PC-3 (cell line): ENCODE results near the gene ZNF710. TPM values are rescaled to one million over a fixed set of nuclear protein-coding genes. Genes with fewer than 3 reads are reported as not detected.

Experiments used
- ATAC-seq: fragments of 200-7000 bp; cut with Tn5 transposase; 2 replicates; pipeline ENCODE4 v1.9.1; 2020; ENCODE audit warnings: mild to moderate bottlenecking, moderate library complexity
- BruUV-seq: library from RNA; stranded (reverse); fragments of 400-500 nt; replicated peaks from 2 replicates; lab custom pipeline; 2021; lab: Mats Ljungman, UMichigan
- CTCF ChIA-PET: fragments of 300-600 bp; sonication (Branson Sonifier 250); formaldehyde crosslinking; loops from one replicate; lab custom pipeline; 2022; ENCODE audit warnings: antibody characterized with exemption; lab: Charles Lee
- POLR2A ChIA-PET: fragments of 300-600 bp; sonication (Branson Sonifier 250); formaldehyde crosslinking; loops from one replicate; lab custom pipeline; 2022; ENCODE audit warnings: antibody characterized with exemption; ENCODE audit not compliant: unreplicated experiment; lab: Charles Lee
- DNase-seq: peaks from one replicate; pipeline ENCODE4 v3.0.0-alpha.2; 2015
- H2AFZ ChIP-seq: fragments of 300-600 bp; sonication (generic); 2 replicates; pipeline ENCODE4 v1.6.0; 2016; ENCODE audit warnings: antibody characterized with exemption, low read length
- H3F3A ChIP-seq: fragments of 300-600 bp; sonication (generic); one replicate; pipeline ENCODE4 v1.6.0; 2017; ENCODE audit warnings: antibody characterized with exemption, low read length, control low read depth, mild to moderate bottlenecking; ENCODE audit not compliant: unreplicated experiment
- H3K27ac ChIP-seq: fragments of 300-600 bp; sonication (generic); 2 replicates; pipeline ENCODE4 v1.5.1; 2016; ENCODE audit warnings: mild to moderate bottlenecking, low read length
- H3K27me3 ChIP-seq: fragments of 300-600 bp; sonication (generic); 2 replicates; pipeline ENCODE4 v1.6.1; 2016; ENCODE audit warnings: low read length, mixed read lengths
- H3K36me3 ChIP-seq: fragments of 300-600 bp; sonication (generic); 2 replicates; pipeline ENCODE4 v1.6.1; 2016; ENCODE audit warnings: low read depth, mixed run types, low read length, mixed read lengths
- H3K4me1 ChIP-seq: fragments of 300-600 bp; sonication (generic); 2 replicates; pipeline ENCODE4 v1.5.1; 2016; ENCODE audit warnings: low read length; ENCODE audit not compliant: insufficient read depth
- H3K4me2 ChIP-seq: fragments of 300-600 bp; sonication (generic); 2 replicates; pipeline ENCODE4 v1.6.0; 2016; ENCODE audit warnings: low read length
- H3K4me3 ChIP-seq: fragments of 300-600 bp; sonication (generic); 2 replicates; pipeline ENCODE4 v1.5.1; 2016; ENCODE audit warnings: mild to moderate bottlenecking, low read length, mixed read lengths
- H3K79me2 ChIP-seq: fragments of 300-600 bp; sonication (generic); 2 replicates; pipeline ENCODE4 v1.6.1; 2017; ENCODE audit warnings: low read length, mixed read lengths
- H3K9ac ChIP-seq: fragments of 300-600 bp; sonication (generic); 2 replicates; pipeline ENCODE4 v1.6.0; 2016; ENCODE audit warnings: mild to moderate bottlenecking, low read length
- H3K9me2 ChIP-seq: fragments of 300-600 bp; sonication (generic); replicated peaks from 2 replicates; pipeline ENCODE4 v1.6.1; 2016; ENCODE audit warnings: mixed run types, low read length, mixed read lengths
- H3K9me3 ChIP-seq: fragments of 300-600 bp; sonication (generic); 2 replicates; pipeline ENCODE4 v1.6.1; 2016; ENCODE audit warnings: low read length, mixed read lengths
- H4K20me1 ChIP-seq: fragments of 300-600 bp; sonication (generic); 2 replicates; pipeline ENCODE4 v1.6.1; 2016; ENCODE audit warnings: low read length, mixed read lengths
- EZH2 ChIP-seq: fragments of 300-600 bp; sonication (generic); IDR thresholded peaks from one replicate; pipeline ENCODE4 v1.6.1; 2017; ENCODE audit warnings: antibody characterized with exemption, mild to moderate bottlenecking, low read length; ENCODE audit not compliant: unreplicated experiment
- EZH2phosphoT487 ChIP-seq: fragments of 300-600 bp; sonication (generic); IDR thresholded peaks from 2 replicates; pipeline ENCODE4 v1.6.1; 2018; ENCODE audit warnings: mild to moderate bottlenecking, antibody characterized with exemption, low read length, borderline replicate concordance
- intact Hi-C: fragments of 100-400 bp; cut with micrococcal nuclease; formaldehyde crosslinking; loops from 2 replicates; pipeline ENCODE4 v1.9.0; 2023
- total RNA-seq: library from RNA; depleted of rRNA; stranded (reverse); fragments of >200 nt; gene quantifications from 2 replicates; pipeline ENCODE4 v1.2.3, GENCODE V29; 2014
- TF ChIP-seq, protein P1 (sequence below): fragments of 300-600 bp; sonication (generic); conservative IDR thresholded peaks from 2 replicates; pipeline ENCODE4 v1.5.1; 2017; ENCODE audit warnings: antibody characterized with exemption, low read depth, mild to moderate bottlenecking, low read length

Gene ZNF710
- total RNA-seq, 1 experiment from 2014 or later, result 12.9 TPM

DNA sequence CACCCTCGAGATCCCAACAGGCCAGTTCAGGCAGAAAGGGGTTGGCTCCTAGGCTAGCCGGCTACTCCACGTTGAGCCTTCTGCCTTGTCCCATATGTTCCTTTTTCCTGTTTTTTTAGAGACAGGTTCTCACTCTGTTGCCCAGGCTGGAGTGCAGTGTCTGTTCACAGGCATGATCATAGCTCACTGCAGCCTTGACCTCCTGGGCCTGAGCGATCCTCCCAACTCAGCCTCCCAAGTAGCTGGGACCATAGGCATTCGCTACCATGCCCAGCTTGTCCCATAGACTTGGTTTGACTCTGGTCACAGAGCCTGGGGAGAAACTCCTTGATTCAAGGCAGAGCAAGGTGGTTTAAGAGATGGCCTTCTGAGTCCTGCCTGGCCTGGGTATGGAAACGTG lies 32.3 kb downstream of the ZNF710 start:
- H4K20me1 ChIP-seq, result no peaks in the 10 kb centered on the region
- no peak overlapping the region for H3K4me2 ChIP-seq
- ATAC-seq (no peak), DNase-seq (no peak)
- no peaks in the 10 kb centered on the region for H3K36me3 ChIP-seq
- H3K27me3 ChIP-seq, result no peaks in the 10 kb centered on the region
- H2AFZ ChIP-seq, result no peak overlapping the region
- BruUV-seq, result no TSS peak
- POLR2A ChIA-PET, result no interaction called here
- H3K9me2 ChIP-seq, result no peaks in the 10 kb centered on the region
- CTCF ChIA-PET, result interaction anchor here (0.6 kb wide), 1 partner anchor 61 kb away, joined by 3 read pairs; no protein-coding TSS in a partner anchor
- peaks cover 25% of the 10 kb centered on the region for H3K4me1 ChIP-seq
- no peaks in the 10 kb centered on the region for H3F3A ChIP-seq
- peaks cover 5% of the 10 kb centered on the region; the same call in 1 of the 2 replicates for H3K79me2 ChIP-seq
- intact Hi-C loops, result no loop called here
- no peaks in the 10 kb centered on the region for H3K9me3 ChIP-seq
- H3K27ac ChIP-seq, result no peak overlapping the region
- no peak overlapping the region for H3K9ac ChIP-seq
- H3K4me3 ChIP-seq, result no peak overlapping the region
- TF ChIP-seq, protein P1, sequence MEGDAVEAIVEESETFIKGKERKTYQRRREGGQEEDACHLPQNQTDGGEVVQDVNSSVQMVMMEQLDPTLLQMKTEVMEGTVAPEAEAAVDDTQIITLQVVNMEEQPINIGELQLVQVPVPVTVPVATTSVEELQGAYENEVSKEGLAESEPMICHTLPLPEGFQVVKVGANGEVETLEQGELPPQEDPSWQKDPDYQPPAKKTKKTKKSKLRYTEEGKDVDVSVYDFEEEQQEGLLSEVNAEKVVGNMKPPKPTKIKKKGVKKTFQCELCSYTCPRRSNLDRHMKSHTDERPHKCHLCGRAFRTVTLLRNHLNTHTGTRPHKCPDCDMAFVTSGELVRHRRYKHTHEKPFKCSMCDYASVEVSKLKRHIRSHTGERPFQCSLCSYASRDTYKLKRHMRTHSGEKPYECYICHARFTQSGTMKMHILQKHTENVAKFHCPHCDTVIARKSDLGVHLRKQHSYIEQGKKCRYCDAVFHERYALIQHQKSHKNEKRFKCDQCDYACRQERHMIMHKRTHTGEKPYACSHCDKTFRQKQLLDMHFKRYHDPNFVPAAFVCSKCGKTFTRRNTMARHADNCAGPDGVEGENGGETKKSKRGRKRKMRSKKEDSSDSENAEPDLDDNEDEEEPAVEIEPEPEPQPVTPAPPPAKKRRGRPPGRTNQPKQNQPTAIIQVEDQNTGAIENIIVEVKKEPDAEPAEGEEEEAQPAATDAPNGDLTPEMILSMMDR, result no peak
- TF ChIP-seq EZH2 (no peak), EZH2phosphoT487 (no peak)

- H3K79me2 ChIP-seq, result 0 out of 2 replicates have a peak, but pooled peaks cover 5% of the 10 kb centered on the region
- H4K20me1 ChIP-seq, result no peaks in the 10 kb centered on the region
- H2AFZ ChIP-seq, result 0 out of 2 replicates have a peak overlapping the region, but pooled peaks have one; percentile 5
- H3K4me3 ChIP-seq, result no peak overlapping the region
- no peaks in the 10 kb centered on the region for H3K36me3 ChIP-seq
- BruUV-seq, result no TSS peak
- no peaks in the 10 kb centered on the region for H3K9me2 ChIP-seq
- no peak overlapping the region for H3K9ac ChIP-seq
- CTCF ChIA-PET, result no interaction called here
- H3F3A ChIP-seq, result no peaks in the 10 kb centered on the region
- H3K27ac ChIP-seq, result peak overlapping the region; percentile 48
- TF ChIP-seq, protein P1, result no peak
- no peak for TF ChIP-seq EZH2
- no peak for TF ChIP-seq EZH2phosphoT487
- peak; percentile 66 for DNase-seq
- peak overlapping the region; percentile 9; the same call in 1 of the 2 replicates for H3K4me2 ChIP-seq
- no peaks in the 10 kb centered on the region for H3K9me3 ChIP-seq
- intact Hi-C loops, result no loop called here
- no peaks in the 10 kb centered on the region for H3K27me3 ChIP-seq
- POLR2A ChIA-PET, result no interaction called here
- ATAC-seq, result peak; percentile 83
- H3K4me1 ChIP-seq, result peaks cover 25% of the 10 kb centered on the region
Measured at GRCh38 chr15:90035095-90035839, 34.1 kb downstream of the ZNF710 start.

DNA sequence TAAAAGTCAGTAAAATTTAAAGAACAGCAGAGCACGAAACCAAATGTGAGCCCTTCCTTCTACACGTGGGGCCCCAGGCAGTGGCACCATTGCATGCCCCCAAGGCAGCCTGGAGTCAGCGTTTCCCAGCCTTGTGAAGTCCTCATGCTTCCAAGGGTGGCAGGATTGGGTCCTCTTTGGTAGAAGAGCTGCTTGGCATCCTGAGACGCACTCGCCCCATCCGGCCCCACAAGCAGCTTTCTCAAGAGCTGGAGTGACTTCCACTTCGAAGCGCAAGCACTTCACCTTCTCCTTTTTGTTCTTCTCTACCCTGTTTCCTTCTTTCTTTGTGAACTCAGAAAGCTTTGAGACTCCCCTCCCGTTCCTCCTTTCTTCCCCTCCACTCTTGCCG lies 34.7 kb downstream of the ZNF710 start:
- H3K27ac ChIP-seq, result no peak overlapping the region
- intact Hi-C loops, result no loop called here
- ATAC-seq, result no peak
- H3K9ac ChIP-seq, result no peak overlapping the region
- H3K4me2 ChIP-seq, result peak overlapping the region; percentile 9; the same call in 1 of the 2 replicates
- no peaks in the 10 kb centered on the region for H3K36me3 ChIP-seq
- H2AFZ ChIP-seq, result no peak overlapping the region
- BruUV-seq, result no TSS peak
- no peaks in the 10 kb centered on the region for H3K9me2 ChIP-seq
- H3K4me1 ChIP-seq, result peaks cover 25% of the 10 kb centered on the region
- ChIA-PET CTCF (no interaction called here), POLR2A (no interaction called here)
- 0 out of 2 replicates have a peak, but pooled peaks cover 5% of the 10 kb centered on the region for H3K79me2 ChIP-seq
- no peak for DNase-seq
- H3F3A ChIP-seq, result no peaks in the 10 kb centered on the region
- TF ChIP-seq, protein P1, result no peak
- no peak for TF ChIP-seq EZH2phosphoT487
- no peak for TF ChIP-seq EZH2
- H3K9me3 ChIP-seq, result no peaks in the 10 kb centered on the region
- no peaks in the 10 kb centered on the region for H4K20me1 ChIP-seq
- H3K4me3 ChIP-seq, result no peak overlapping the region
- H3K27me3 ChIP-seq, result no peaks in the 10 kb centered on the region
